Ishikawa (cell line): ENCODE measurements around the gene RSPO3.

ENCODE experiments used
- CEBPB ChIP-seq: IDR thresholded peaks from 2 replicates; pipeline ENCODE4 v1.6.1; 2012
- CREB1 ChIP-seq: IDR thresholded peaks from 2 replicates; pipeline ENCODE4 v1.6.1; 2012; ENCODE audit warnings: low read depth
- EGR1 ChIP-seq: IDR thresholded peaks from 2 replicates; pipeline ENCODE4 v1.6.1; 2012
- EP300 ChIP-seq: IDR thresholded peaks from 2 replicates; pipeline ENCODE4 v1.6.1; 2012; ENCODE audit warnings: borderline replicate concordance
- FOXM1 ChIP-seq: IDR thresholded peaks from 2 replicates; pipeline ENCODE4 v1.6.1; 2012; ENCODE audit warnings: low read depth, borderline replicate concordance
- NFIC ChIP-seq: IDR thresholded peaks from 2 replicates; pipeline ENCODE4 v1.6.1; 2012
- RAD21 ChIP-seq: IDR thresholded peaks from 2 replicates; pipeline ENCODE4 v1.6.1; 2012; ENCODE audit warnings: low read depth
- TAF1 ChIP-seq: IDR thresholded peaks from 2 replicates; pipeline ENCODE4 v1.6.1; 2012; ENCODE audit warnings: low read depth, mild to moderate bottlenecking
- TCF12 ChIP-seq: IDR thresholded peaks from 2 replicates; pipeline ENCODE4 v1.6.1; 2012; ENCODE audit warnings: low read depth
- TEAD4 ChIP-seq: IDR thresholded peaks from 2 replicates; pipeline ENCODE4 v1.6.1; 2012
- YY1 ChIP-seq: IDR thresholded peaks from 2 replicates; pipeline ENCODE4 v1.6.1; 2012; ENCODE audit warnings: low read depth
- ZBTB7A ChIP-seq: IDR thresholded peaks from 2 replicates; pipeline ENCODE4 v1.6.1; 2012; ENCODE audit warnings: low read depth
- TF ChIP-seq, protein P1 (sequence below): IDR thresholded peaks from 2 replicates; pipeline ENCODE4 v1.6.1; 2012
- TF ChIP-seq, protein P2 (sequence below): IDR thresholded peaks from 2 replicates; pipeline ENCODE4 v1.6.1; 2012
- TF ChIP-seq, protein P3 (sequence below): IDR thresholded peaks from 2 replicates; pipeline ENCODE4 v1.6.1; 2012; ENCODE audit warnings: low read depth, mild to moderate bottlenecking

Gene RSPO3

DNA sequence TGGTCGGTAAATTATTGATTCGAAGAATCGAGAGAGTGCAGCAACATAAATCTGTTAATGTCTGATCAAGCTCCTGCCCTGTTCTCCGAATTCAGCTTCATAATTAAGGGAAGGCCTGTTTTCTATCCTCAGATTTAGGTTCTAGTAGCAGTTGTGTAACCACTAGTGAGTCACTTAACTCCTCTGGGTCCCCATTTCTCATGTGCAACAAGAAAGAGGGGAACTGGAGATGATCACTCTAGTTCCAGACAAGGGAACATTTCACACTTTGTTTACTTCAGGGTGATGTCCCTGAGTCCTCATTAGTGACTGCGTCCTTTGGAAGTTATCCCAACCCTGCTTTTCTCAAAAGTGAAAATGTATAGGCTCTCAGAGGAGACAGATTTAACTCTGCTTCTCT, 80.1 kb downstream of the RSPO3 start:
- TF ChIP-seq YY1 = no peak
- TF ChIP-seq NFIC = no peak
- TF ChIP-seq CEBPB = no peak
- TF ChIP-seq FOXM1 = no peak
- no peak for TF ChIP-seq EP300
- no peak for TF ChIP-seq TEAD4
- TF ChIP-seq, protein P1, sequence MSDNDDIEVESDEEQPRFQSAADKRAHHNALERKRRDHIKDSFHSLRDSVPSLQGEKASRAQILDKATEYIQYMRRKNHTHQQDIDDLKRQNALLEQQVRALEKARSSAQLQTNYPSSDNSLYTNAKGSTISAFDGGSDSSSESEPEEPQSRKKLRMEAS = no peak
- TF ChIP-seq ZBTB7A = no peak
- TF ChIP-seq RAD21 = no peak
- TF ChIP-seq TCF12 = no peak
- TF ChIP-seq, protein P2, sequence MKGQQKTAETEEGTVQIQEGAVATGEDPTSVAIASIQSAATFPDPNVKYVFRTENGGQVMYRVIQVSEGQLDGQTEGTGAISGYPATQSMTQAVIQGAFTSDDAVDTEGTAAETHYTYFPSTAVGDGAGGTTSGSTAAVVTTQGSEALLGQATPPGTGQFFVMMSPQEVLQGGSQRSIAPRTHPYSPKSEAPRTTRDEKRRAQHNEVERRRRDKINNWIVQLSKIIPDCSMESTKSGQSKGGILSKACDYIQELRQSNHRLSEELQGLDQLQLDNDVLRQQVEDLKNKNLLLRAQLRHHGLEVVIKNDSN = no peak
- TF ChIP-seq EGR1 = no peak
- TF ChIP-seq, protein P3, sequence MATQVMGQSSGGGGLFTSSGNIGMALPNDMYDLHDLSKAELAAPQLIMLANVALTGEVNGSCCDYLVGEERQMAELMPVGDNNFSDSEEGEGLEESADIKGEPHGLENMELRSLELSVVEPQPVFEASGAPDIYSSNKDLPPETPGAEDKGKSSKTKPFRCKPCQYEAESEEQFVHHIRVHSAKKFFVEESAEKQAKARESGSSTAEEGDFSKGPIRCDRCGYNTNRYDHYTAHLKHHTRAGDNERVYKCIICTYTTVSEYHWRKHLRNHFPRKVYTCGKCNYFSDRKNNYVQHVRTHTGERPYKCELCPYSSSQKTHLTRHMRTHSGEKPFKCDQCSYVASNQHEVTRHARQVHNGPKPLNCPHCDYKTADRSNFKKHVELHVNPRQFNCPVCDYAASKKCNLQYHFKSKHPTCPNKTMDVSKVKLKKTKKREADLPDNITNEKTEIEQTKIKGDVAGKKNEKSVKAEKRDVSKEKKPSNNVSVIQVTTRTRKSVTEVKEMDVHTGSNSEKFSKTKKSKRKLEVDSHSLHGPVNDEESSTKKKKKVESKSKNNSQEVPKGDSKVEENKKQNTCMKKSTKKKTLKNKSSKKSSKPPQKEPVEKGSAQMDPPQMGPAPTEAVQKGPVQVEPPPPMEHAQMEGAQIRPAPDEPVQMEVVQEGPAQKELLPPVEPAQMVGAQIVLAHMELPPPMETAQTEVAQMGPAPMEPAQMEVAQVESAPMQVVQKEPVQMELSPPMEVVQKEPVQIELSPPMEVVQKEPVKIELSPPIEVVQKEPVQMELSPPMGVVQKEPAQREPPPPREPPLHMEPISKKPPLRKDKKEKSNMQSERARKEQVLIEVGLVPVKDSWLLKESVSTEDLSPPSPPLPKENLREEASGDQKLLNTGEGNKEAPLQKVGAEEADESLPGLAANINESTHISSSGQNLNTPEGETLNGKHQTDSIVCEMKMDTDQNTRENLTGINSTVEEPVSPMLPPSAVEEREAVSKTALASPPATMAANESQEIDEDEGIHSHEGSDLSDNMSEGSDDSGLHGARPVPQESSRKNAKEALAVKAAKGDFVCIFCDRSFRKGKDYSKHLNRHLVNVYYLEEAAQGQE = no peak
- no peak for TF ChIP-seq CREB1
- TF ChIP-seq TAF1 = no peak

DNA sequence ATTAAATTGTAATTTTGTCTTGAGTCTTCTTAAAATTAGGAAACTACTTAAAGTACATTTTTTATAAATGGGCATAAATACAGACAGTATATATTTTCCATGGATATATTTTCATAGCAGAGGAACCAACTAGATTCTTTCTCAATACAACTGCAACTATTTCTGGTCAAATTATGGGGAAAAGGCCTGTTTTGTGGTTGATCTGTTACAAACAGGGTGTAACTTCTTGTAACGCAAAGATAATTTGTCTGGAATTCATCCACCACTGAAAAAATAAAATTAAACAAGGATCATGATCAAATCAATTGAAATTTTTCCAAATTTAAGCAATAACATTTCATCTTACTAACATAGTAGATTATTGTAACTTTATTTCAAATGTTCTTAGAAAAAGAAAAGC, 81.0 kb downstream of the RSPO3 start:
- TF ChIP-seq YY1 (no peak), NFIC (no peak), RAD21 (no peak), TEAD4 (no peak), CEBPB (no peak), TAF1 (no peak), TCF12 (no peak), CREB1 (no peak)
- TF ChIP-seq, protein P2 = no peak
- TF ChIP-seq, protein P3 = no peak
- TF ChIP-seq, protein P1 = no peak

DNA sequence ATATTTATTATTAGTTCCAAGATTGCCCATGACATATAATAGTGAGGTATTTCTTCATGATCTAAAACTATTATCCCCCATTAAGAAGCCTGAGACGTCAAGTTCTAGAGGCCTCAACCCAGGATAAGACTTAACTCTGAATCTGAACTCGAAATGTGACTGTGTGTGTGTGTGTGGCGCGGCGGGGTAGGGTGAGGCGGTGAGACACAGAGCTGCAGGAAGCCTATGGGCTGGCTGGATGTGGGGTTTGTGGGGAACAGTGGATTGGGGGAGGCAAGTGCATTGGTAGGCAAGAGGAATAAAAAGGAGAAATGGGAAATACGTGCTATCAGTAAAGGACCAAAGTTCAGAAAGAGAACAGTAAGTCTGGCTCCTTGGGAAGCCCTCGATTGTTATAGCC, 81.6 kb downstream of the RSPO3 start:
- no peak for TF ChIP-seq TEAD4

DNA sequence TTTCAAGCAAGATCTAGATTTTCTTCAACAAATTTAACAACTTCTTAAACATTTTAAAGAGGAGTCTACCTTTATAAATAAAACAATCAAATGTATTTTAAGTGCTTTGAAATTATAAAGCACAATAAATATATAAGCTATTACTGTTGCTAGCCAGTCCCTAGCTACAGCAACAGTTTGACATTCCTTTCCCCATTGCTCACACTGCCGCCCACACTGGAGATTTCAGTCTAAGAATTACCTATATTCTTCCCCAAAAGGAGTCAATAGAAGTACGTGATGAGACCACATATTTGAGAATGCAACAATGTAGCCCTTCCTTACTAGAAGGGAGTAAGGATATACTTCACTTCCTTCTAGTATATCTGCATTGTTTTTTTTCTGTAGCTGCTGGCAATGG, 82.8 kb downstream of the RSPO3 start:
- TF ChIP-seq NFIC = no peak
- TF ChIP-seq RAD21 = no peak
- no peak for TF ChIP-seq CEBPB
- TF ChIP-seq EP300 = no peak
- TF ChIP-seq ZBTB7A = no peak
- TF ChIP-seq EGR1 = no peak
- no peak for TF ChIP-seq YY1
- no peak for TF ChIP-seq FOXM1
- TF ChIP-seq, protein P3 = no peak
- no peak for TF ChIP-seq TCF12
- TF ChIP-seq TAF1 = no peak
- TF ChIP-seq, protein P2 = no peak
- TF ChIP-seq, protein P1 = no peak
- no peak for TF ChIP-seq TEAD4
- no peak for TF ChIP-seq CREB1
